ENCODE measurements around the gene CCHCR1.

The CCHCR1 gene

GRCh38 chr6:31118178-31118577 lies 39.4 kb downstream of the CCHCR1 start:
- DNase-seq (ENCODE audit: low read depth, low spot score): no peak
- Histone ChIP-seq H3K4me3 (ENCODE audit: insufficient read length, low read depth) (no peak overlapping the region), H3K9ac (ENCODE audit: insufficient read length, low read depth) (no peak overlapping the region), H3K27me3 (ENCODE audit: insufficient read depth, insufficient read length) (no peaks in the 10 kb centered on the region), H3K4me1 (ENCODE audit: insufficient read depth, insufficient read length) (peaks cover 10% of the 10 kb centered on the region), H3K36me3 (ENCODE audit: insufficient read depth, insufficient read length, low read length) (peaks cover 10% of the 10 kb centered on the region), H3K9me3 (ENCODE audit: insufficient read depth, low read length) (no peaks in the 10 kb centered on the region; the same call in 1 of the 2 replicates)
- TF ChIP-seq ZNF274 (IDR thresholded peaks at IDR 0.05; ENCODE audit: low read depth, low read length) (no peak), SUZ12 (IDR thresholded peaks at IDR 0.05; ENCODE audit: extremely low read depth, insufficient read depth, insufficient read length) (no peak), YY1 (IDR thresholded peaks at IDR 0.05; ENCODE audit: insufficient read depth, insufficient read length) (no peak)

DNA sequence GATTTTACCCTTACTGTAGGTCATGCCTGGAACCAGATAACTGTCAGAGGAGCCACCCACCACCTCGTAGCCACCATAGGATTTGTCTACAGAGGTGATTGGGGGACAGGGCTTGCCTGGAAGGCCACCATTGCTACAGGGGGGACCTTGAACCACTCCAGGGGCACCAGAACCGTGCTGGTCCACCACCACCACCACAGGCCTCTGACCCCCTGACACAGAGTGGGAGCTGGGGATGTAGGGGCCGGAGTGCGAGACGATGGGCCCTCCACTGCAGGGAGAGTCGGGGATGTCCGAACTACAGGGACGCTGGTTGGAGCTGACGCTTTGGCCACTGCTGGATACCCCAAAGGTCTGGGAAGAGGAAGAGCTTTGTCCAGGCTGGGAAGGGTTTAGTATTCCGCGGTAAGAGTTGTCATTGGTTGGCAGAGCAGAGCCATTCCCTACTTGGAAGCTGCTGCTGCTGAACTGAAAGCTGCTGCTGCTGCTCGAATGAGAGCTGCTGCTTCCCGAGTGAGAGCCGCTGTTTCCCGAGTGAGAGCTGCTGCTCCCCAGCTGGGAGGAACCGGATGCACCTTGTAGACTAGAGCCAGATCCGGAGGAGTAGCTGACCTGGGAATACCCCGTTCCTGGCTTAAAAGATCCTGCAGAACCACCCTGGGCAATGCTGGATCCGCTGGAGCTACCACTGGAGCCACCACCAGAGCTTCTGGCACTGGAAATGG lies 40.8 kb downstream of the CCHCR1 start:
- Histone ChIP-seq H3K27me3 (ENCODE audit: insufficient read depth, insufficient read length) (no peaks in the 10 kb centered on the region), H3K36me3 (ENCODE audit: insufficient read depth, insufficient read length, low read length) (peaks cover 10% of the 10 kb centered on the region), H3K9me3 (ENCODE audit: insufficient read depth, low read length) (no peaks in the 10 kb centered on the region; the same call in 1 of the 2 replicates), H3K9ac (ENCODE audit: insufficient read length, low read depth) (no peak overlapping the region), H3K4me3 (ENCODE audit: insufficient read length, low read depth) (no peak overlapping the region), H3K4me1 (ENCODE audit: insufficient read depth, insufficient read length) (peaks cover 12% of the 10 kb centered on the region)
- TF ChIP-seq SUZ12 (IDR thresholded peaks at IDR 0.05; ENCODE audit: extremely low read depth, insufficient read depth, insufficient read length) (no peak), ZNF274 (IDR thresholded peaks at IDR 0.05; ENCODE audit: low read depth, low read length) (no peak), YY1 (IDR thresholded peaks at IDR 0.05; ENCODE audit: insufficient read depth, insufficient read length) (no peak)
- no peak for DNase-seq (ENCODE audit: low read depth, low spot score)

DNA sequence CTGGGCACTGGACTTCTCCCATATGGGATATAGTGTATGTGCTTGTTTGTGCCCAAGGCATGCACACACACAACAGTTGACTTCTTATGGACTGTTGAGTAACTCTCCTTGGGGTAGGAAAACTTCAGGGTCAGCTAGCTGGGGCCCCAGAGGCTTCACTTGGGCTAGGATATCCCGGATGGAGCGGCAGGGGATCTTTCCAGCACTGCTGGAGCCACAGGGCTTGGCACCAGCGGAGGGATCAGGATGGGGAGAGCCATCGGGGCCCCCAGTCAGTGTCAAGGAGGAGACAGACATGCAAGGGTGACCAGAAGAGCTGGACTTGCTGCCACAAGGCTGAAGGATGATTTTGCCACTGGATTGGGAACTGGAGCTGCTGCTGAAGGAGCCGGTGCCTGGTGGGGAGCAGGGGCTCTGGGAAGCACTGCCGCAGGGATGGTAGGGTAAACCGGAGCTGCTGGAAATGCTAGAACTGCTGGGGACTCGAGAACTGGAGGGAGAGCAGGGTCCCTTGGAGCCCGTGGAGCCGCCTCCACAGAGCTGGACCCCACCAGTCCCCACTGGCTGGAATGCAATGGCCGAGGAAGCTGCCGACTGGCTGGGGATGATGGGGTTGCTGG lies 41.6 kb downstream of the CCHCR1 start:
- H3K4me1 ChIP-seq (ENCODE audit: insufficient read depth, insufficient read length): peaks cover 12% of the 10 kb centered on the region
- H3K9me3 ChIP-seq (ENCODE audit: insufficient read depth, low read length): no peaks in the 10 kb centered on the region; the same call in 1 of the 2 replicates
- no peak overlapping the region for H3K9ac ChIP-seq (ENCODE audit: insufficient read length, low read depth)
- TF ChIP-seq YY1 (IDR thresholded peaks at IDR 0.05; ENCODE audit: insufficient read depth, insufficient read length) (no peak), ZNF274 (IDR thresholded peaks at IDR 0.05; ENCODE audit: low read depth, low read length) (no peak), SUZ12 (IDR thresholded peaks at IDR 0.05; ENCODE audit: extremely low read depth, insufficient read depth, insufficient read length) (no peak)
- peaks cover 10% of the 10 kb centered on the region for H3K36me3 ChIP-seq (ENCODE audit: insufficient read depth, insufficient read length, low read length)
- no peak for DNase-seq (ENCODE audit: low read depth, low spot score)
- no peak overlapping the region for H3K4me3 ChIP-seq (ENCODE audit: insufficient read length, low read depth)
- no peaks in the 10 kb centered on the region for H3K27me3 ChIP-seq (ENCODE audit: insufficient read depth, insufficient read length)

DNA sequence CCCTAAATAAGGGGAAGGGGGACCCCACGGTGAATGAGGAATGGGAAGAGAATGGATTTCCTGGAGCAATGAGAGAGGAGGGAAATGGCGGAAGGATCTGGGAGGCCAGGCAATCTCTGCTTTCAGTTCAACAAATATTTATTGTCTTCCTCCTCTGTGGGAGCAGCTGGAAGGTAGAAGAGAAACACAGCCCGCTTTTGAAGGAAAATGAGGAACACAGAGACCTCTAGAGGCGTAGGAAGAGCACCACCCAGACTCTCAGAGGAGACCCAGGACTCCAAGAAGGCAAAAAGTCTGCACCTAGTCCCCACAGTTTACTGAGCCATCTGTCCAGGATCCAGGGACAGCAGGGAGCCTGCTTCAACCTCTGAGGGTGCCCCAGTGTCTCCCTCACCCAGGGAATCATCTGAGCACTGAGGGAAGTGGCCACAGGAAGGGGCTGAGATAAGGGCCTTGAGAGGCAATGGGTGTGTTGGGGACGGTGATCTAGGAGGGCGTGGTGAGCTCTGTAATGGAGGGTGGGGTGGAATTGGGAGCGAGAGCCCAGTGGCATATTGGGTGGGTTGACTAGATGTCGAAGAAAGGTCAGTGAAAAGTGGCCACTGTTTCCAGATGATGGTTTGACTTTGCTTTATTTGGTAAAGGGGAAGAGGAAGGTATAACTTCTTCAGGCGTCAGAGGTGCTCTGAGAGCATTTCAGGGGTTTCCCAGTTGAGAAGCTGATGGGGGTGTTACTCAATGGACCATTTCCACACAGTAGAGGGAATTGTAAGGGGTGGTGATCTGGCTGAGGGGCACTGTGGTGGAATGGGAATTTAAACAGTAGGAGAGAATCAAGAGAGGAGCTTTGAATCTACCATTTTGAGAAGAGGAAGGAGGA lies 42.4 kb downstream of the CCHCR1 start:
- Histone ChIP-seq H3K36me3 (ENCODE audit: insufficient read depth, insufficient read length, low read length) (peaks cover 10% of the 10 kb centered on the region), H3K4me3 (ENCODE audit: insufficient read length, low read depth) (peak overlapping the region; percentile 8), H3K9ac (ENCODE audit: insufficient read length, low read depth) (peak overlapping the region; percentile 36), H3K27me3 (ENCODE audit: insufficient read depth, insufficient read length) (no peaks in the 10 kb centered on the region), H3K4me1 (ENCODE audit: insufficient read depth, insufficient read length) (peaks cover 14% of the 10 kb centered on the region), H3K9me3 (ENCODE audit: insufficient read depth, low read length) (no peaks in the 10 kb centered on the region; the same call in 1 of the 2 replicates)
- DNase-seq (ENCODE audit: low read depth, low spot score): no peak
- TF ChIP-seq YY1 (IDR thresholded peaks at IDR 0.05; ENCODE audit: insufficient read depth, insufficient read length): no peak
- TF ChIP-seq SUZ12 (IDR thresholded peaks at IDR 0.05; ENCODE audit: extremely low read depth, insufficient read depth, insufficient read length): no peak
- TF ChIP-seq ZNF274 (IDR thresholded peaks at IDR 0.05; ENCODE audit: low read depth, low read length): no peak

DNA sequence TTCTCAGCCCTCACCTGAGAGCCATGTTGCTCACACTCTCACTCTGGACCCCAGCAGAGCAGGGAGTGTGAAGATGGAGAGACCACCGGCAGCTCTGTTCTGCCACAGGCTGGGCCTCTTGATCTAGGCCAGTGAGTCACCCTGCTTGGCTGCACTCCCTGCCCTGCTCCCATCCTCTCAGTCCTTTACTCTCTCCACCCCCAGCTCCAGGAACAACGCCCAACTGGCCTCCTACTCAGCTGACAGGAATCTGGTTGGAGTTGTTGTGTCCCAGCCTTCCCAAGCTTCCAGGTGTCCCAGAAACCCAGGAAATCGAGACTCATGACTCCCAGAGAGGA lies 43.1 kb downstream of the CCHCR1 start, which contains the start of gene PSORS1C1:
TSS of gene PSORS1C1 (plus strand) at position 260 of the 338 bp plus-strand sequence. CDS start 14,833 bp downstream, outside the sequence.
- H3K9ac ChIP-seq (ENCODE audit: insufficient read length, low read depth): peak within 1 kb of the TSS; percentile 36
- H3K36me3 ChIP-seq (ENCODE audit: insufficient read depth, insufficient read length, low read length): peaks cover 10% of the 10 kb centered on the region
- peaks cover 18% of the 10 kb centered on the region for H3K4me1 ChIP-seq (ENCODE audit: insufficient read depth, insufficient read length)
- H3K27me3 ChIP-seq (ENCODE audit: insufficient read depth, insufficient read length): no peaks in the 10 kb centered on the region
- H3K9me3 ChIP-seq (ENCODE audit: insufficient read depth, low read length): no peaks in the 10 kb centered on the region; the same call in 1 of the 2 replicates
- DNase-seq (ENCODE audit: low read depth, low spot score): no peak
- TF ChIP-seq YY1 (IDR thresholded peaks at IDR 0.05; ENCODE audit: insufficient read depth, insufficient read length): no peak
- peak within 1 kb of the TSS; percentile 13 for H3K4me3 ChIP-seq (ENCODE audit: insufficient read length, low read depth)

- no peak for TF ChIP-seq ZNF274 (IDR thresholded peaks at IDR 0.05; ENCODE audit: low read depth, low read length)
- H3K27me3 ChIP-seq (ENCODE audit: insufficient read depth, insufficient read length): no peaks in the 10 kb centered on the region
Observed at GRCh38 chr6:31113861-31114540, 43.6 kb downstream of the CCHCR1 start.

More at GRCh38 chr6:31113861-31114540, 43.6 kb downstream of the CCHCR1 start:
- Histone ChIP-seq H3K9me3 (ENCODE audit: insufficient read depth, low read length) (no peaks in the 10 kb centered on the region; the same call in 1 of the 2 replicates), H3K4me3 (ENCODE audit: insufficient read length, low read depth) (peak overlapping the region; percentile 13), H3K36me3 (ENCODE audit: insufficient read depth, insufficient read length, low read length) (peaks cover 10% of the 10 kb centered on the region), H3K4me1 (ENCODE audit: insufficient read depth, insufficient read length) (peaks cover 18% of the 10 kb centered on the region), H3K9ac (ENCODE audit: insufficient read length, low read depth) (no peak overlapping the region)
- no peak for DNase-seq (ENCODE audit: low read depth, low spot score)
